ENCODE measurements around the gene SIX5.
A peak's percentile ranks its signal among the peaks of the same experiment; 100 is the strongest.
"Not testable (repeated sequence)": the region's sequence is repeated elsewhere in the genome, so short reads cannot be mapped to it uniquely, and the experiment has no call there.

SIX5 gene

GRCh38 chr19:45768984-45769782, at the start of gene SIX5:
SIX5 (minus strand) TSS chr19:45769252; CDS start chr19:45768844, 408 bp downstream.
- peak; percentile 94 for DNase-seq (ENCODE audit: low read depth, low spot score)

- DNase-seq (ENCODE audit: low read depth, low spot score): no peak
Measured at GRCh38 chr19:45817725-45818301, 48.8 kb upstream of the SIX5 start.

- DNase-seq (ENCODE audit: low read depth, low spot score): peak; percentile 87
Measured at GRCh38 chr19:45817010-45817724, 48.1 kb upstream of the SIX5 start.

- no peak for DNase-seq (ENCODE audit: low read depth, low spot score)
Measured at GRCh38 chr19:45816236-45817009, 47.4 kb upstream of the SIX5 start.

GRCh38 chr19:45815481-45816216, 46.6 kb upstream of the SIX5 start:
- no peak for DNase-seq (ENCODE audit: low read depth, low spot score)

- no peak for DNase-seq (ENCODE audit: low read depth, low spot score)
Measured at GRCh38 chr19:45814851-45815480, 45.9 kb upstream of the SIX5 start, which contains the start of gene RSPH6A. RSPH6A (minus strand) TSS chr19:45815308; CDS start chr19:45815176, 132 bp downstream.

- no peak for DNase-seq (ENCODE audit: low read depth, low spot score)
Measured at GRCh38 chr19:45814166-45814780, 45.2 kb upstream of the SIX5 start.

- DNase-seq (ENCODE audit: low read depth, low spot score): no peak
Measured at GRCh38 chr19:45812297-45812696, 43.2 kb upstream of the SIX5 start.

- DNase-seq (ENCODE audit: low read depth, low spot score): peak; percentile 40
Measured at GRCh38 chr19:45809643-45810159, 40.6 kb upstream of the SIX5 start.

GRCh38 chr19:45805719-45806118, 36.7 kb upstream of the SIX5 start:
- DNase-seq (ENCODE audit: low read depth, low spot score): no peak

GRCh38 chr19:45804959-45805230, 35.8 kb upstream of the SIX5 start:
- DNase-seq (ENCODE audit: low read depth, low spot score): no peak

GRCh38 chr19:45804140-45804958, 35.3 kb upstream of the SIX5 start:
- no peak for DNase-seq (ENCODE audit: low read depth, low spot score)

- DNase-seq (ENCODE audit: low read depth, low spot score): no peak
Measured at GRCh38 chr19:45801603-45802175, 32.6 kb upstream of the SIX5 start.

- DNase-seq (ENCODE audit: low read depth, low spot score): no peak
Measured at GRCh38 chr19:45800070-45800553, 31.1 kb upstream of the SIX5 start.

GRCh38 chr19:45799541-45799940, 30.5 kb upstream of the SIX5 start:
- DNase-seq (ENCODE audit: low read depth, low spot score): not testable (repeated sequence)

- DNase-seq (ENCODE audit: low read depth, low spot score): peak; percentile 40
Measured at GRCh38 chr19:45798995-45799517, 30.0 kb upstream of the SIX5 start.

GRCh38 chr19:45794627-45795026, 25.6 kb upstream of the SIX5 start:
- DNase-seq (ENCODE audit: low read depth, low spot score): no peak

GRCh38 chr19:45793876-45794275, 24.8 kb upstream of the SIX5 start:
- no peak for DNase-seq (ENCODE audit: low read depth, low spot score)

All from smooth muscle cell of the brain vasculature (primary cell).